ENCODE results near the gene UTY. TPM values are rescaled to one million over a fixed set of nuclear protein-coding genes. Genes with fewer than 3 reads are reported as not detected.

The UTY gene
- total and polyA plus RNA-seq, 2 experiments from 2014 or later, result not detected

- Histone ChIP-seq H3K9me2 (replicated peaks; ENCODE audit: insufficient read depth) (no peaks in the 10 kb centered on the region), H3K79me2 (no peaks in the 10 kb centered on the region), H2AFZ (no peak overlapping the region), H3K9me3 (ENCODE audit: low read depth) (no peaks in the 10 kb centered on the region), H3K4me2 (no peak overlapping the region), H3K4me3 (no peak overlapping the region), H4K20me1 (ENCODE audit: insufficient read depth, poor library complexity, severe bottlenecking) (no peaks in the 10 kb centered on the region), H3K4me1 (ENCODE audit: insufficient read depth) (no peaks in the 10 kb centered on the region), H3K36me3 (replicated peaks; ENCODE audit: insufficient read depth, low read depth) (no peaks in the 10 kb centered on the region), H3K27ac (no peak overlapping the region), H3K27me3 (no peaks in the 10 kb centered on the region)
- TF ChIP-seq EZH2phosphoT487 (IDR thresholded peaks at IDR 0.05; ENCODE audit: low read depth, severe bottlenecking, unreplicated experiment) (no peak), CTCF (IDR thresholded peaks at IDR 0.05; ENCODE audit: poor library complexity) (no peak), EZH2 (IDR thresholded peaks at IDR 0.05; ENCODE audit: borderline replicate concordance) (no peak)
- WGBS (ENCODE audit: low lambda C conversion rate, missing lambda C conversion rate), result no CpG with 5 or more reads among the region's 2 CpGs
- DNase-seq (ENCODE audit: low spot score), result no peak
These were observed 117.9 kb downstream of the UTY start for GRCh38 chrY:13361656-13362636.

GRCh38 chrY:13351443-13351842 lies 128.4 kb downstream of the UTY start:
- H4K20me1 ChIP-seq (ENCODE audit: insufficient read depth, poor library complexity, severe bottlenecking), result no peaks in the 10 kb centered on the region
- H3K4me2 ChIP-seq, result no peak overlapping the region
- H3K4me3 ChIP-seq, result no peak overlapping the region
- no peak for DNase-seq (ENCODE audit: low spot score)
- no peaks in the 10 kb centered on the region for H3K9me2 ChIP-seq (replicated peaks; ENCODE audit: insufficient read depth)
- no peaks in the 10 kb centered on the region for H3K27me3 ChIP-seq
- H3K36me3 ChIP-seq (replicated peaks; ENCODE audit: insufficient read depth, low read depth), result no peaks in the 10 kb centered on the region
- no CpG with 5 or more reads among the region's 4 CpGs for WGBS (ENCODE audit: low lambda C conversion rate, missing lambda C conversion rate)
- TF ChIP-seq EZH2phosphoT487 (IDR thresholded peaks at IDR 0.05; ENCODE audit: low read depth, severe bottlenecking, unreplicated experiment), result no peak
- TF ChIP-seq EZH2 (IDR thresholded peaks at IDR 0.05; ENCODE audit: borderline replicate concordance), result no peak
- no peak for TF ChIP-seq CTCF (IDR thresholded peaks at IDR 0.05; ENCODE audit: poor library complexity)
- H3K79me2 ChIP-seq, result no peaks in the 10 kb centered on the region
- no peaks in the 10 kb centered on the region for H3K9me3 ChIP-seq (ENCODE audit: low read depth)
- no peak overlapping the region for H2AFZ ChIP-seq
- no peaks in the 10 kb centered on the region for H3K4me1 ChIP-seq (ENCODE audit: insufficient read depth)
- no peak overlapping the region for H3K27ac ChIP-seq

- Histone ChIP-seq H3K36me3 (replicated peaks; ENCODE audit: insufficient read depth, low read depth) (no peaks in the 10 kb centered on the region), H3K27ac (no peak overlapping the region)
These were observed 132.7 kb downstream of the UTY start for GRCh38 chrY:13347106-13347505.

More at GRCh38 chrY:13347106-13347505, 132.7 kb downstream of the UTY start:
- no CpG with 5 or more reads among the region's 5 CpGs for WGBS (ENCODE audit: low lambda C conversion rate, missing lambda C conversion rate)
- no peak for DNase-seq (ENCODE audit: low spot score)
- H3K27me3 ChIP-seq, result no peaks in the 10 kb centered on the region
- no peak overlapping the region for H2AFZ ChIP-seq
- H3K79me2 ChIP-seq, result no peaks in the 10 kb centered on the region
- H3K4me2 ChIP-seq, result no peak overlapping the region
- TF ChIP-seq EZH2 (IDR thresholded peaks at IDR 0.05; ENCODE audit: borderline replicate concordance) (no peak), CTCF (IDR thresholded peaks at IDR 0.05; ENCODE audit: poor library complexity) (no peak), EZH2phosphoT487 (IDR thresholded peaks at IDR 0.05; ENCODE audit: low read depth, severe bottlenecking, unreplicated experiment) (no peak)
- H3K4me3 ChIP-seq, result no peak overlapping the region
- H3K9me3 ChIP-seq (ENCODE audit: low read depth), result no peaks in the 10 kb centered on the region
- no peaks in the 10 kb centered on the region for H3K9me2 ChIP-seq (replicated peaks; ENCODE audit: insufficient read depth)
- no peaks in the 10 kb centered on the region for H3K4me1 ChIP-seq (ENCODE audit: insufficient read depth)
- H4K20me1 ChIP-seq (ENCODE audit: insufficient read depth, poor library complexity, severe bottlenecking), result no peaks in the 10 kb centered on the region

All from hepatocyte (in vitro differentiated cells).